ENCODE results near the gene SLC15A1. TPM values are rescaled to one million over a fixed set of nuclear protein-coding genes. Genes with fewer than 3 reads are reported as not detected.

Gene SLC15A1
- total and polyA plus RNA-seq, 2 experiments from 2014 or later, result 7.5 to 18.7 TPM

DNA sequence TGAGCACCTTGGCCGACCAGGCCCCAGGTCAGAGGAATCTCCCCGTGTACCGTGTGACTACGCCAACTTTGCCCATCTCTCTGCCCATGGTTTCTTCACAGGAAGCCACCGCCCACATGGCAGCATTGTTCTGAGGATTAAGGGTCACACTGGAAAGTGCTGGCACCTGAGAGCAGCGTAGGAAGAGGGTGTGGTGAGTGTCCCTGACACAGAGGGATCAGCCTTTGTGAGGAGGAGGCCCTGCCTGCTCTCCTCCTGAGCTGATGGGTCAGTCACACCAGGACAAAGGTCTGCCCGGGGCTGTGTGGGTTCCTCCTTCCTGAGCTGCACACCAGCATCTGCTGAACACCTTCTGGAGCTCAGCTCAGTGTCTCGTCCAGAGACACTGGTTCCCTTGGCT is 32.2 kb upstream of the SLC15A1 start:
- Histone ChIP-seq H3K36me3 (replicated peaks; ENCODE audit: insufficient read depth, low read depth) (no peaks in the 10 kb centered on the region), H3K4me2 (no peak overlapping the region), H3K79me2 (no peaks in the 10 kb centered on the region), H3K27me3 (no peaks in the 10 kb centered on the region), H4K20me1 (ENCODE audit: insufficient read depth, poor library complexity, severe bottlenecking) (no peaks in the 10 kb centered on the region), H3K9me3 (ENCODE audit: low read depth) (no peaks in the 10 kb centered on the region), H3K4me1 (ENCODE audit: insufficient read depth) (no peaks in the 10 kb centered on the region), H3K4me3 (no peak overlapping the region), H2AFZ (no peak overlapping the region), H3K9me2 (replicated peaks; ENCODE audit: insufficient read depth) (no peaks in the 10 kb centered on the region), H3K27ac (peak overlapping the region; percentile 20)
- DNase-seq (ENCODE audit: low spot score), result no peak
- TF ChIP-seq EZH2phosphoT487 (IDR thresholded peaks at IDR 0.05; ENCODE audit: low read depth, severe bottlenecking, unreplicated experiment), result no peak
- TF ChIP-seq, protein P1, sequence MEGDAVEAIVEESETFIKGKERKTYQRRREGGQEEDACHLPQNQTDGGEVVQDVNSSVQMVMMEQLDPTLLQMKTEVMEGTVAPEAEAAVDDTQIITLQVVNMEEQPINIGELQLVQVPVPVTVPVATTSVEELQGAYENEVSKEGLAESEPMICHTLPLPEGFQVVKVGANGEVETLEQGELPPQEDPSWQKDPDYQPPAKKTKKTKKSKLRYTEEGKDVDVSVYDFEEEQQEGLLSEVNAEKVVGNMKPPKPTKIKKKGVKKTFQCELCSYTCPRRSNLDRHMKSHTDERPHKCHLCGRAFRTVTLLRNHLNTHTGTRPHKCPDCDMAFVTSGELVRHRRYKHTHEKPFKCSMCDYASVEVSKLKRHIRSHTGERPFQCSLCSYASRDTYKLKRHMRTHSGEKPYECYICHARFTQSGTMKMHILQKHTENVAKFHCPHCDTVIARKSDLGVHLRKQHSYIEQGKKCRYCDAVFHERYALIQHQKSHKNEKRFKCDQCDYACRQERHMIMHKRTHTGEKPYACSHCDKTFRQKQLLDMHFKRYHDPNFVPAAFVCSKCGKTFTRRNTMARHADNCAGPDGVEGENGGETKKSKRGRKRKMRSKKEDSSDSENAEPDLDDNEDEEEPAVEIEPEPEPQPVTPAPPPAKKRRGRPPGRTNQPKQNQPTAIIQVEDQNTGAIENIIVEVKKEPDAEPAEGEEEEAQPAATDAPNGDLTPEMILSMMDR (IDR thresholded peaks at IDR 0.05; ENCODE audit: poor library complexity), result no peak
- no peak for TF ChIP-seq EZH2 (IDR thresholded peaks at IDR 0.05; ENCODE audit: borderline replicate concordance)
- WGBS (ENCODE audit: low lambda C conversion rate, missing lambda C conversion rate), result 89% methylated on average over 8 of the region's 8 CpGs

DNA sequence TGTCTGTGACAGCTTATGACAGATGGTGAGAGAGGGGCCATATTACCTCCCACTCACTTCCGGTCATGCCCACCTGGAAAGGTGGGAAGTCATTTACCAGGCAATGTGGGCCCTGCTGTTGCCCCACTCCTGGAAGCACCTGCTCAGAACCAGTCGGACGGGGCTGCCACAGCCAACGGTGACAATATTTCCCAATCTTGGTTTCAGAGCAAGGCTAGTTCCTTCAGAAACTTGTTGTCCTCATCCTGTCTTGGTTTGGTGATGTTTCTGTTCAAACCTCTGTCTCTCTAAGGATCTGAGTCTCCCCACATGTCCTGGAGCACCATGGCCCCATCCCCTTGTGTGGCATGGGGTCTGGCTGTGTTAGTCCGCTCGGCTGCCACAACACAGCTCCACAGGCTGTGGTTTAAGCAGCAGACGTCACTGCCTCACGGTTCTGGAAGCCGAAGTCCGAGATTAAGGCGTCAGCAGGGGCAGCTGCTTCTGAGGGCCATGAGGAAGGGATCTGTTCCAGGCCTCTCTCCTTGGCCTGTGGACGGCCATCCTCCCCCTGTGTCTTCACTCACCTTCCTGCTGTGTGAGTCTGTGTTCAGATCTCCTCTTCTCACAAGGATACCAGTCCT is 31.5 kb upstream of the SLC15A1 start:
- Histone ChIP-seq H2AFZ (no peak overlapping the region), H3K4me1 (ENCODE audit: insufficient read depth) (no peaks in the 10 kb centered on the region), H3K79me2 (no peaks in the 10 kb centered on the region), H3K27me3 (no peaks in the 10 kb centered on the region), H3K4me2 (no peak overlapping the region), H3K36me3 (replicated peaks; ENCODE audit: insufficient read depth, low read depth) (no peaks in the 10 kb centered on the region), H4K20me1 (ENCODE audit: insufficient read depth, poor library complexity, severe bottlenecking) (no peaks in the 10 kb centered on the region), H3K9me3 (ENCODE audit: low read depth) (no peaks in the 10 kb centered on the region), H3K27ac (no peak overlapping the region), H3K4me3 (no peak overlapping the region), H3K9me2 (replicated peaks; ENCODE audit: insufficient read depth) (no peaks in the 10 kb centered on the region)
- TF ChIP-seq EZH2 (IDR thresholded peaks at IDR 0.05; ENCODE audit: borderline replicate concordance), result no peak
- WGBS (ENCODE audit: low lambda C conversion rate, missing lambda C conversion rate), result 93% methylated on average over 12 of the region's 12 CpGs
- DNase-seq (ENCODE audit: low spot score), result no peak

GRCh38 chr13:98782654-98783053 is 30.2 kb upstream of the SLC15A1 start:
- WGBS (ENCODE audit: low lambda C conversion rate, missing lambda C conversion rate), result 69% methylated on average over 5 of the region's 5 CpGs
- Histone ChIP-seq H3K4me1 (ENCODE audit: insufficient read depth) (no peaks in the 10 kb centered on the region), H3K4me2 (no peak overlapping the region)

DNA sequence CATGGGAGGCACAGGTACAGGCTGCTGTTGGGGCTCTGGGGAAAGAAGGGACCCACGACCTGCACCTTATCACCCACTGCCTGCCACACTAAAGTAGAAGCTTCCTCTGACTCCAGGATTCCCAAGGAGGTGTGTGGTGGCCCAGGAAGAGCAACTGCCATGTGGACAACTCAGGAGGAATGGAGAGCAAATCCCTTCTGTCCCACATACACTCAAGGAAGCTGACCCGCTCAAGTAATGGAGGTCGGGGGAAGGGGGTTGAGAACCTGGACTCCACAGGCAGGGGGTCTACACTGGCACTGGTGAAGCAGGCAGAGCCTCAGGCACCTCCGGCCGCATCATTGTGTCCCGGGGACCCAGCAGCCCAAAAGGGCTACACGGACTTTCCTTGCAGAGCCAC is 29.4 kb upstream of the SLC15A1 start:
- no peak overlapping the region for H3K27ac ChIP-seq
- H3K36me3 ChIP-seq (replicated peaks; ENCODE audit: insufficient read depth, low read depth), result no peaks in the 10 kb centered on the region
- no peak for TF ChIP-seq EZH2phosphoT487 (IDR thresholded peaks at IDR 0.05; ENCODE audit: low read depth, severe bottlenecking, unreplicated experiment)
- TF ChIP-seq, protein P1 (IDR thresholded peaks at IDR 0.05; ENCODE audit: poor library complexity), result no peak
- no peak for TF ChIP-seq EZH2 (IDR thresholded peaks at IDR 0.05; ENCODE audit: borderline replicate concordance)
- no peak overlapping the region for H2AFZ ChIP-seq
- H3K9me2 ChIP-seq (replicated peaks; ENCODE audit: insufficient read depth), result no peaks in the 10 kb centered on the region
- no peaks in the 10 kb centered on the region for H3K4me1 ChIP-seq (ENCODE audit: insufficient read depth)
- 86% methylated on average over 7 of the region's 7 CpGs for WGBS (ENCODE audit: low lambda C conversion rate, missing lambda C conversion rate)
- no peaks in the 10 kb centered on the region for H4K20me1 ChIP-seq (ENCODE audit: insufficient read depth, poor library complexity, severe bottlenecking)
- no peaks in the 10 kb centered on the region for H3K79me2 ChIP-seq
- H3K9me3 ChIP-seq (ENCODE audit: low read depth), result no peaks in the 10 kb centered on the region
- no peaks in the 10 kb centered on the region for H3K27me3 ChIP-seq
- H3K4me3 ChIP-seq, result no peak overlapping the region
- H3K4me2 ChIP-seq, result no peak overlapping the region
- DNase-seq (ENCODE audit: low spot score), result no peak

More at GRCh38 chr13:98782654-98783053, 30.2 kb upstream of the SLC15A1 start:
- Histone ChIP-seq H3K9me2 (replicated peaks; ENCODE audit: insufficient read depth) (no peaks in the 10 kb centered on the region), H3K4me3 (no peak overlapping the region), H3K27me3 (no peaks in the 10 kb centered on the region), H3K36me3 (replicated peaks; ENCODE audit: insufficient read depth, low read depth) (no peaks in the 10 kb centered on the region), H3K79me2 (no peaks in the 10 kb centered on the region), H3K27ac (no peak overlapping the region), H4K20me1 (ENCODE audit: insufficient read depth, poor library complexity, severe bottlenecking) (no peaks in the 10 kb centered on the region), H2AFZ (no peak overlapping the region), H3K9me3 (ENCODE audit: low read depth) (no peaks in the 10 kb centered on the region)
- TF ChIP-seq, protein P1 (IDR thresholded peaks at IDR 0.05; ENCODE audit: poor library complexity), result no peak
- DNase-seq (ENCODE audit: low spot score), result no peak

Data from hepatocyte (in vitro differentiated cells).